Stimulated activated naive CD8-positive, alpha-beta T cell treated with anti-CD3 and anti-CD28 coated beads, Interleukin-15, amount 100 ng/mL, for 72 hours (primary cell): ENCODE measurements around the gene MACROD2.

ENCODE experiments used
- ATAC-seq: fragments of 150-1000 bp; cut with Tn5 transposase; 2 replicates; pipeline ENCODE4 v1.10.0; 2021; ENCODE audit warnings: mild to moderate bottlenecking, moderate library complexity
- DNase-seq, 2 donors: peaks; one replicate each; pipeline ENCODE4 v3.0.0; 2021 to 2022
- H3K27ac Mint-ChIP-seq, 2 donors: one replicate each; pipeline ENCODE4 v1.8.0; 2022; ENCODE audit warnings: mild to moderate bottlenecking in 2 of 2, mixed read lengths in 2 of 2, moderate library complexity in 2 of 2
- H3K27me3 Mint-ChIP-seq: one replicate; pipeline ENCODE4 v1.8.0; 2022; ENCODE audit warnings: mixed read lengths
- H3K4me1 Mint-ChIP-seq: one replicate; pipeline ENCODE4 v1.8.0; 2022; ENCODE audit warnings: mild to moderate bottlenecking, mixed read lengths
- H3K4me3 Mint-ChIP-seq, 2 donors: one replicate each; pipeline ENCODE4 v1.8.0; 2022; ENCODE audit warnings: mild to moderate bottlenecking in 2 of 2, mixed read lengths in 2 of 2, moderate library complexity in 1 of 2
- H3K9me3 Mint-ChIP-seq, 2 donors: one replicate each; pipeline ENCODE4 v1.8.0; 2022; ENCODE audit warnings: mixed read lengths in 2 of 2

MACROD2 gene

DNA sequence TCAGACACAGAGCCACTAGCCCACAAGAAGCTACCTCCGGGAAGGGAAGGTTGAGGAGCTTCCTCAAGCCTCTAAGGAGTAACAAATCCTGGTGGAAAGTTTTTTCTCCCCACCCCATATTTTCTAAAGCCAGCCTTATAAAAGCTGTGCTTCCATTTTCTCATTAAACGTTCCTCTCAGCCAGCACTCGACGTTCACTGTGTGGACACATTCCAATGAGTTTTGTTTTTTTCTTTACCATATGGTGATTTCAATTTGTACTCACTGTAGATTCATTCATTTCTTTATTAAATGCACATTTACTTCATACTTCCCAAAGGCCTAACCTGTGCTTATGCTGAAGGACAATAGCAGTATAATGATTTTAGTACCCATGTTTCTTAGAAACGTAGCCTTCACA, 536.5 kb downstream of the MACROD2 start:
- no peaks in the 10 kb centered on the region for H3K4me1 Mint-ChIP-seq
- H3K4me3 Mint-ChIP-seq = no peak overlapping the region
- ATAC-seq (no peak), DNase-seq (no peak)
- no peaks in the 10 kb centered on the region for H3K27me3 Mint-ChIP-seq
- H3K9me3 Mint-ChIP-seq = no peaks in the 10 kb centered on the region
- no peak overlapping the region for H3K27ac Mint-ChIP-seq

DNA sequence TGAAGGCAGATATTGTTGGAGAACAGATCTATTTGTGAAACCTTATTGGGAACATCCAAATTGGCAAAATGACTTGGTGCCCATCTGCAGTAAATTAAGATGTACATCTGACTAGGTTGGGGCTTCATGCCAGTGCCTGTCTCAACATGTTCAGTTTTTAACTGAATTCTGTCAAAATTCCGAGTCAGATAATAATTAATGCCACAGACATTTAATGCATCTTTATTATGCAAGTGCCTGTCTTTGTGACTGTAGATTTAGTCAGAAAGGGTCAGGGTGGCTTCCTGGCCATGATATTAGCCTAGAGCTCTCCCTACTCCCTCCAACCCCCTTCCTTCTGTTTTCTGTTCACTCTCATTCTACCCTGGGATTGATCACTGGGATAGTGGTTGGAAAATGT, 541.4 kb downstream of the MACROD2 start:
- H3K4me3 Mint-ChIP-seq = no peak overlapping the region
- ATAC-seq (no peak), DNase-seq (no peak)
- H3K27me3 Mint-ChIP-seq = no peaks in the 10 kb centered on the region
- no peaks in the 10 kb centered on the region for H3K4me1 Mint-ChIP-seq
- peaks cover 11% of the 10 kb centered on the region in 2 donors for H3K9me3 Mint-ChIP-seq
- no peak overlapping the region for H3K27ac Mint-ChIP-seq

DNA sequence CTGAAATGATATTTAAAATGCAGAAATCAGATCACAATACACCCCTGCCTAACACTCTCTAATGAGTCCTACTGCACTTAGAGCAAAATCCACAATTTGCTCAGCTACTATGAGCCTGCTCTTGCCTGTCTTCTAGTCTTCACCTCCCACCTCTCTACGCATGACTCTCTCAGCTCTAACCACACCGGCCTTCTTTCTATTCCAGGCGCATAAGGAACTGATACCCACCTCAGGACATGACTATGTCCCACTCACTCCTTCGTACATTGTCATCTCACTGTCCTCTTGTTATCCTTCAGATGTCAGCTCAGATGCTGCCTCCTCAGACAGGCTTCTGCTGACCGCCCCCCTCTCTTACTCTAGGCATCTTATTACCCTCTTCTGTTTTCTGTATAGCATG, 543.1 kb downstream of the MACROD2 start:
- Mint-ChIP-seq H3K27ac (no peak overlapping the region), H3K4me3 (no peak overlapping the region), H3K9me3 (peaks cover 11% of the 10 kb centered on the region in 2 donors), H3K27me3 (no peaks in the 10 kb centered on the region), H3K4me1 (no peaks in the 10 kb centered on the region)
- no peak for ATAC-seq
- DNase-seq = no peak

DNA sequence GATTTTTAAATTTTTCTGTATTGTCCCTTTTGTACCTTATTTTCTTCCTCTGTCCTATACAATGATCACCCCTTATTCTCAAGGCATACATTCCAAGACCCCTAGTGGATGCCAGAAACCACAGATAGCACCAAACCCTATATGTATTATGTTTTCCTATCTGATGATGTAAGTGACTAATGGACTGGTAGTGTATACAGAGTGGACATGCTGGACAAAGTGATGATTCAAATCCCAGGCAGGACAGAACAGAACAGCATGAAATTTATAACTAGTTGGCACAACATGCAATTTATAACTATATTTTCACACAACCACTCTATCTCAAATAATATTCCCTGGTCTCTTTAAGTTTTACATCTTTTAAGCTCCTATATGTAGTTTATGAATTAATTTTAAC, 547.7 kb downstream of the MACROD2 start:
- no peak overlapping the region for H3K4me3 Mint-ChIP-seq
- no peak overlapping the region for H3K27ac Mint-ChIP-seq
- ATAC-seq (no peak), DNase-seq (no peak)
- no peaks in the 10 kb centered on the region for H3K4me1 Mint-ChIP-seq
- H3K27me3 Mint-ChIP-seq = no peaks in the 10 kb centered on the region
- peaks cover 10 to 16% of the 10 kb centered on the region in 2 donors for H3K9me3 Mint-ChIP-seq

DNA sequence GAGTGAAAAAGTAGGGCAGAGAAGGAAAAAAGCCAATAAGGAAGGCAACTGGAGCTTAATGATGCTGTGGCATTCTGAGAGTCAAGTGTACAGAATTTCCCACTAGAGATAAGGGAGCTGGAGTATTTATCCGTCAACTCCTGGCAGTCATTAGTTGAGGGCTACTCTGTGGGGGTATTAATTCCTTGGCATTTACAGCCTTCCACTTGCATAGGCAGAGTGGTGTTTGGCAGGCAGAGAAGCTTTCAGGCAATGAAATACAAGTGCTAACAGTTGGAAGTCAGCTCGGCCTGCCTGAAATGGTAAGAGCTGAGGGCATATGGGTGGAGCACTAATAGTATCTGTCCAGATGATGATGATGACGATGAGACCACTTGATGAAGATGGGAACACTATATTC, 549.4 kb downstream of the MACROD2 start:
- ATAC-seq = no peak
- Mint-ChIP-seq H3K4me3 (no peak overlapping the region), H3K9me3 (peaks cover 0 to 9% of the 10 kb centered on the region in 2 donors)

DNA sequence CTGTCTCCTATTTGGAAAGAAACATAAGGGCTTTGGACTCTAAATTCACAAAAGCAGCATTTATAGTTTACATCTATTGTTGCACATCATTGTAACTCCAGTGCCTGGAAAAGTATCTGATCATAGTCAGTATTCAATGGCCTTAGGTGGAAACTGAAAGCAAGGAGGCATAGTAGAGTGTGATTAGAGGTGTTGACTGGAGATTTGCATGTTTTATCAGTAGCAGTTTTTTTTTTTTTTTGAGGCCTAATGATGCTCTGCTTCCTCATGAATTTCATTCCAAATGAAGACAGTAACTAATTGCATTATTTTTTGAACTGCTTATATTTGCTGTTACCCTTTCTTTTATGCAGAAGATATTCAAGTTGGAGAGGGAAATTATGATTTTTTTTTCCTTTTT, 555.3 kb downstream of the MACROD2 start:
- H3K9me3 Mint-ChIP-seq = peaks cover 0 to 10% of the 10 kb centered on the region in 2 donors
- H3K4me1 Mint-ChIP-seq = no peaks in the 10 kb centered on the region
- H3K4me3 Mint-ChIP-seq = no peak overlapping the region
- H3K27ac Mint-ChIP-seq = no peak overlapping the region
- ATAC-seq (no peak), DNase-seq (no peak)
- H3K27me3 Mint-ChIP-seq = no peaks in the 10 kb centered on the region

More for the DNA sequence above, 549.4 kb downstream of the MACROD2 start:
- no peak for DNase-seq
- Mint-ChIP-seq H3K4me1 (no peaks in the 10 kb centered on the region), H3K27me3 (no peaks in the 10 kb centered on the region), H3K27ac (no peak overlapping the region)

DNA sequence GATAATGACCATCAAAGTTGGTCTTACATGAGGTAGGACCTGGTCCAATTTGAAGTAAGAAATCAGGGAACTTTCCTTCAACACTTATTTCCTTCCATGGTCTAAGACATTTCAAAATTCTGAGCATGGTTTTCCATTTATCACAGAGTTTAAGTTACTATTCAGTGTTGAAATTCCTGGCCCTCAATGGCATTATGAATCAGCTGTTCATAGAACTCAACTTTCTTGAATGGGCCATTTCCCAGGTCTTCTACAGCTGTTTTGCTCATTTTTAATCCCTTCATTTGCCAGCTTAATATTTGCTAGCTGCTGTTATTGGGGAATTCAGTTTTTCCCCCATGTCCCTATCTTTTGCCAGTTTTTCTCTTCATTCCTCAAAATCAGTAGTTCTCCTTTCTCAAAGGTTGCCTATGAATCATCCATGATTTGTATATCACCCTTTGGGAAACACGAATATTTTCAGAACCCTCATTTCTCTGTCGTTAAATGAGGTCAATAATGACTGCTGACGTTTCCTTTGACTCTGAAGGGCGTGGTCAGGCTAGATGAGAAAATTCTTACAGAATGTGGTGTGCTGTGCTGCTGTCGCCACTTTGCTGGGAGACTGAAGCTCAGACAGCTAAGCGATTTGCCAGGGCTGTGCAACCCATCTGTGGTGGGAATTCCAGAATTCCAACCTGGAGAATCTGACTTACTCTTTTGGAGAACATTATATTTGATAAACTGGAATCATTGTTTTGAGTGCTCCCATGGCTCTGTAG, 558.6 kb downstream of the MACROD2 start:
- peaks cover 0 to 5% of the 10 kb centered on the region in 2 donors for H3K9me3 Mint-ChIP-seq
- ATAC-seq (no peak), DNase-seq (no peak)
- H3K27ac Mint-ChIP-seq = peak overlapping the region in 1 of 2 donors; percentile 53
- H3K4me3 Mint-ChIP-seq = no peak overlapping the region
- H3K4me1 Mint-ChIP-seq = no peaks in the 10 kb centered on the region
- H3K27me3 Mint-ChIP-seq = no peaks in the 10 kb centered on the region

DNA sequence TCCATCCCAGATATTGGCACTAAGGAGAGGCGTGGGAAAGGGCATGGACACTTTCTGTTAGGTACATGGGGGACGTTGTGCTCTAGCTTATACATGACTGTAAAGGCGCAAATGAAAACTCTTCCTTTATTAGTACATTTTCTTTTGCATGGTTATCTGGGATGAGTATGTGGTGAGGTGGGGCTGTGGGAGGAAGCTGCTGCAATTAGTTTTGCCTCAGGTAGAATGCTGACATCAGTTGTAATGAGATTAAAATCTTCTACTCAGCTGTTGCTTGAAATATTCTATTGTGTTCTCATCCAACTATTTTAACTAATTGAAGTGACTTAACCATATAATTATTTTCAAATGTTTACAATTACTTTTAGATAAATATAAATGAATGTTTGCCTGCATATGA, 560.4 kb downstream of the MACROD2 start:
- H3K27ac Mint-ChIP-seq = no peak overlapping the region
- H3K4me1 Mint-ChIP-seq = no peaks in the 10 kb centered on the region
- ATAC-seq (no peak), DNase-seq (no peak)
- no peaks in the 10 kb centered on the region for H3K27me3 Mint-ChIP-seq
- H3K4me3 Mint-ChIP-seq = no peak overlapping the region
- H3K9me3 Mint-ChIP-seq = no peaks in the 10 kb centered on the region

DNA sequence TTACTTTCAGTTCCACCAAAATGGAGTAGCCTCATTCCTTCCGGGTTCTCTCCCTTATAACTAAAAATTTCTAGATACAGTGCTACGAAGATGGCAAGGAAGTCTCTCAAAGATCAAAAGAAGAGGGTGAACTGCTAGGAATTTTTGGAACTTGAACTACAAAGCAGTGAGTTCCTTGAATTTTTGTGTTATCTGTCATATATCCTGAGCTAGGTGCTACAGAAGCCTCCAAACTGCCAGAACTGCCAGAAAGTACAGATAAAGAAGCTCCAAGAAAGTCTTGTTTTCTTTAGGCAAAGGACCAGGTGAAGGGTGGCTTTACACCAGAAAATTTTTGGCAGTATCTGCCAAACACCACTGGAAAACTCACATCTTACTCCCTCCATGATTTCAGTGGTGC, 560.9 kb downstream of the MACROD2 start:
- Mint-ChIP-seq H3K27ac (no peak overlapping the region), H3K4me3 (no peak overlapping the region), H3K27me3 (no peaks in the 10 kb centered on the region), H3K4me1 (no peaks in the 10 kb centered on the region), H3K9me3 (no peaks in the 10 kb centered on the region)
- DNase-seq (no peak), ATAC-seq (no peak)

DNA sequence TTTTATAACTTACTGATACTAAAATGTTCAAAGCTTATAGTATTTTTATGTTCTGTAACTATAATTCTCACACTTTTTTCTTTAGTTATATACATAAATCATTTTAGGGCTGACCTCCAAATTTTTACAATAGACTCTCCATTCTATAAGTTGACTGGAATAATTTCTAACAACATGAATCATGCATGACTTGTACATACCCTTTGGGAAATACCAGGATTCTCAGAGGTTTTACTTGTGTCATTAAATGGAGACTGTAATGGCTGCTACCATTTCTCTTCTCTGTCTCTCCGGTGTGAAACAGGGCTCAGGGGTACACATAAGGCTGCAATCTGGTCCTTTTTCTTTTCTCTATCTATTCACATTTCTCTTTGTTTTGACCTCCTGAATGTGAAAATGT, 564.3 kb downstream of the MACROD2 start:
- H3K27ac Mint-ChIP-seq = no peak overlapping the region
- peaks cover 7 to 15% of the 10 kb centered on the region in 2 donors for H3K9me3 Mint-ChIP-seq
- no peaks in the 10 kb centered on the region for H3K27me3 Mint-ChIP-seq
- no peak overlapping the region for H3K4me3 Mint-ChIP-seq
- no peaks in the 10 kb centered on the region for H3K4me1 Mint-ChIP-seq
- ATAC-seq = no peak
- DNase-seq = no peak

DNA sequence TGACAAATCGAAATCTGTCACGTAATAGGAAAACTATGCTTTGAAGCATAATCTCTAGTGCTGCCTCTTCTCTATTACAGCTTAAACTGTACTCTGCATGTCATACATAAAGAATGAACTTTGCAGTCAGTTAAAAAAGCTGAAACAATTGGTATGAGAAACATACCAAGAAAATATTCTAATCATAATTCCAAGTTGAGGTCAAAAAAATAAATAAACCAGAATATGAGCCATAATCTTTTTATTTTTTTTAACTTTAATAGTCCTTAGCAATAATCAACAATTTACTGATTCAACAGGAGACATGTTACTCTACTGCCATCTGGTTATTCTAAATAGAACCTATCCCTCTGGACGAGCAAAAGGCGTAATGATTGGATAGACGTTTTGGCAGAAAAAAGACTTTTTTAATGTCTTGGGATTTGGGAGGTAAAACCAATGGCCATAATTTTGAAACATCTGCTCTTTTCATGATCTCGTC, 566.5 kb downstream of the MACROD2 start:
- ATAC-seq = no peak
- no peaks in the 10 kb centered on the region for H3K27me3 Mint-ChIP-seq
- H3K4me1 Mint-ChIP-seq = no peaks in the 10 kb centered on the region
- peaks cover 7 to 23% of the 10 kb centered on the region in 2 donors for H3K9me3 Mint-ChIP-seq
- H3K27ac Mint-ChIP-seq = no peak overlapping the region
- H3K4me3 Mint-ChIP-seq = no peak overlapping the region
- DNase-seq = no peak

DNA sequence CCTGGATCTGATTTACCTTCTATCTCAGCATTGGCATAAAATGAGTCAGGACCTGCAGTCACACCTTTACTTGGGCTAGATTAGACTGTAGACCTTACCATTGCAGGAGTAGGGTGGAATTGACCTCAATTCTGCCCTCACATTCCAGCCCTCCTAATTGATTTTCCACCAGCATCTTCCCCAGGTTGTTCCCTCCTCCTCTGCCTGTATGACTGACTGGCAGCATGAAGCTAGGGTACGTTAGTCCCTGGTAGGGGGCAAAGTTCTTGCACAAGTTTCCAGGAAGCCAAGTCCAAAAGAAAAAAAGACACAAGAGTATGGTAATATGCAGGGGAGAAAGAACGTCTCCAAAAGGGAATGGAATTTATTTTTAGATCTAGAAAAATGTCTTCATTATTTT, 567.7 kb downstream of the MACROD2 start:
- Mint-ChIP-seq H3K4me3 (no peak overlapping the region), H3K27ac (no peak overlapping the region)

DNA sequence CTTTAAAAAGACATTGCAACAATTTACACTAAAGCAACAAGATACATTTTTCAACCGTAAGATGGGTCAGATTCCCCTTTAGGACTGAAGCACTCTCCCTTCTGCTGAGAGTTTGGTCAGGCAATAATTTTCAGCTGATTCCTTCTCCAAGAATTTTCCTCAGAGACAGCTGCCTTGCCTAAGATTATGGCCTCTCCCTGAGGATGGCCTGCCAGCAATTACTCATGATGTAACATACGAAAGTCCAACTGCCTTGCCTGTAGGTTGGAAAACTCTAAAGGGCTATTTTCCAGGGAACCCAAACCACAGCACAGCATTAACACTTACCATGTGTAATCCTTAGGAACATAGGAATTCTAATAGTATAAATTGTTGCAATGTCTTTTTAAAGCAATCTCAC, 571.2 kb downstream of the MACROD2 start:
- no peak overlapping the region for H3K27ac Mint-ChIP-seq
- H3K27me3 Mint-ChIP-seq = no peaks in the 10 kb centered on the region
- DNase-seq = no peak
- no peak for ATAC-seq
- peaks cover 11 to 23% of the 10 kb centered on the region in 2 donors for H3K9me3 Mint-ChIP-seq
- H3K4me1 Mint-ChIP-seq = no peaks in the 10 kb centered on the region
- H3K4me3 Mint-ChIP-seq = no peak overlapping the region

More for the DNA sequence above, 567.7 kb downstream of the MACROD2 start:
- no peak for ATAC-seq
- Mint-ChIP-seq H3K9me3 (peaks cover 7 to 23% of the 10 kb centered on the region in 2 donors), H3K27me3 (no peaks in the 10 kb centered on the region), H3K4me1 (no peaks in the 10 kb centered on the region)
- no peak for DNase-seq

DNA sequence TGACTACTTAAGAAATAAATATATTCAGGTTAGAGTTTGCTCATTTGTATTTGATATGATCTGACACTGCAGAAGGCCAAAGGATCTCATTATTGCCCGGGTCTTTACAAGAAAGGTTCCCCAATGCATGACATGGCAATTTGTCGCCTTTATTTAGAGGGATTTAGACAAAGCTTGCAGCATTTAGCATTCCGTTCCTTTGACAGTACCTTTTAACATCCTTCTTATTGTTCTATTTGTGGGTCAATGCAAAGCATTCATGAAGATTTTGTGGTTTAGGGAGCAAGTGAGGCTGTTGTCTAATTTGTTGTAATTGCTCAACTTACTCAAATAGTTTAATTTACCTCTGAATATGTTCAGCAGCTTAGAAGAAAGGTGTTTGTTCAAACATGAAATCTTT, 572.9 kb downstream of the MACROD2 start:
- Mint-ChIP-seq H3K4me3 (no peak overlapping the region), H3K27me3 (no peaks in the 10 kb centered on the region), H3K9me3 (peaks cover 5 to 15% of the 10 kb centered on the region in 2 donors), H3K4me1 (no peaks in the 10 kb centered on the region), H3K27ac (no peak overlapping the region)
- DNase-seq (no peak), ATAC-seq (no peak)

DNA sequence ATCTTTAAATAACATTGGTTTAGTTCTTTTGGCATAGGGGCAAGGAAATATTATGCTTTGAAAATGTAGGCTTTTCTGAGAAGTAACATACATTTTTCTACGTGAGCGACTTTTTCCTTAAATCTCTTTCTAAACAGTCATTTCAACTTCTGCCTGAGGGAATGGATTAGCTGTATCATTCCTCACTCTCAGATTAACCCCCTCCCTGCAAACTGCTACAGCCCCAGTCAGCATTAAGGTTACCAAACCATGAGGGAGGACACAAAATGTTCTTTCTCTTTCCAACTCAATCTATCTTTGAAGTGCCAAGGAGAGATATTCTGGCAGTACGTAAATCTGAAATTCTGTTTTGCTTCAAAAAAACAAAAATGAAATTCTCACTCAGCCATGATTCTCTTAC, 573.4 kb downstream of the MACROD2 start:
- no peak overlapping the region for H3K27ac Mint-ChIP-seq
- H3K4me3 Mint-ChIP-seq = no peak overlapping the region
- ATAC-seq (no peak), DNase-seq (no peak)
- no peaks in the 10 kb centered on the region for H3K4me1 Mint-ChIP-seq
- peaks cover 5 to 15% of the 10 kb centered on the region in 2 donors for H3K9me3 Mint-ChIP-seq
- no peaks in the 10 kb centered on the region for H3K27me3 Mint-ChIP-seq

DNA sequence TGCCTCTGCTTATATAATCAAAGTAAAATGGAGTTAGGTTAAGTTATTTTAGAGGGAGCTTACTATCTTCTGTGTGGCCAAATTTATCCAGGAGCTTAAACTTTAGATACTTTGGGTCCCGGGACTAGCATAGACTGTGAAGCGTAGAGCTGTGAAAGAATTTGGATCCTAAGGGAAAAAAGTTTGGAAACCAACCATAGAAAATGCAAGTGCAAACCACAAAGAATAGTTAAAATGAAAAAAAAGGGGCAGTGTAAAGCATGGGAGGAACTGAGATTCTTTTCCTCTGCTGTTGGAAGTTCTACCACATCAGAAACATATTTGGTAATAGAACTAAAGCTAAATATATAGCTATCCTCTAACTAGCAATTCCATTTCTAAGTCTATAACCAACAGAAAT, 574.3 kb downstream of the MACROD2 start:
- DNase-seq = no peak
- ATAC-seq = no peak
- no peaks in the 10 kb centered on the region for H3K27me3 Mint-ChIP-seq
- no peaks in the 10 kb centered on the region for H3K4me1 Mint-ChIP-seq
- peaks cover 5 to 8% of the 10 kb centered on the region in 2 donors for H3K9me3 Mint-ChIP-seq
- H3K27ac Mint-ChIP-seq = no peak overlapping the region
- no peak overlapping the region for H3K4me3 Mint-ChIP-seq

DNA sequence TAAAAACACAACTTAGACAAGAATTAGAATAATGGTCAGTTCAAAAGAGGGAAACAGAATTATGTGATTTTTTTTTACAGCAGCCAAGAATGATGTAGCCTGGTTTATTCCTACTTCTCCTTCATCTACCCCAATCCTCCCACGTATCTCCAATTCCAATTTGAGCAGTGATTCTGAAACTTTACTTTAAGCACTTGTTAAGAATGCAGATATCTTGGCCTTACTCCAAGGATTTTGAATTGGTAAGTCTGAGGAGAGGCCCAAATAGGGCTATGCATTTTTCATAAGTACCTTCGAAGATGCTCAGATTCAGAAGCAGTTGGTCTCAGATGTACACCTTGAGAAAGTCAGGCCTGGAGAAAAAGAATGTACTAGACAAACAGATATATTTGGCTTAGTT, 575.5 kb downstream of the MACROD2 start:
- H3K9me3 Mint-ChIP-seq = peaks cover 3 to 5% of the 10 kb centered on the region in 2 donors
- DNase-seq = no peak
- H3K4me3 Mint-ChIP-seq = no peak overlapping the region
- no peaks in the 10 kb centered on the region for H3K4me1 Mint-ChIP-seq
- no peak overlapping the region for H3K27ac Mint-ChIP-seq
- no peaks in the 10 kb centered on the region for H3K27me3 Mint-ChIP-seq
- ATAC-seq = no peak
